ENCODE results near the gene CD59. TPM values are rescaled to one million over a fixed set of nuclear protein-coding genes. Genes with fewer than 3 reads are reported as not detected.
"Not testable (repeated sequence)": the region's sequence is repeated elsewhere in the genome, so short reads cannot be mapped to it uniquely, and the experiment has no call there.

The CD59 gene
- polyA plus RNA-seq, 12 donors, result 86.0 to 169 (median 140) TPM; not detected in 1

- no peak for DNase-seq
Measured at GRCh38 chr11:33719587-33719986, 16.6 kb downstream of the CD59 start.

GRCh38 chr11:33718440-33718839 lies 17.8 kb downstream of the CD59 start:
- DNase-seq, result no peak

- DNase-seq, result no peak
Measured at GRCh38 chr11:33716243-33716642, 20.0 kb downstream of the CD59 start.

GRCh38 chr11:33713856-33714398 lies 22.3 kb downstream of the CD59 start:
- no peak for DNase-seq

GRCh38 chr11:33713151-33713855 lies 22.9 kb downstream of the CD59 start:
- DNase-seq, result no peak

- no peak for DNase-seq
Measured at GRCh38 chr11:33712436-33712835, 23.8 kb downstream of the CD59 start.

GRCh38 chr11:33709466-33709865 lies 26.8 kb downstream of the CD59 start:
- no peak for DNase-seq

- no peak for DNase-seq
Measured at GRCh38 chr11:33708985-33709384, 27.2 kb downstream of the CD59 start.

- DNase-seq, result not testable (repeated sequence)
Measured at GRCh38 chr11:33707831-33708230, 28.4 kb downstream of the CD59 start.

- DNase-seq, result no peak
Measured at GRCh38 chr11:33706966-33707365, 29.3 kb downstream of the CD59 start.

- DNase-seq, result no peak
Measured at GRCh38 chr11:33706546-33706945, 29.7 kb downstream of the CD59 start.

GRCh38 chr11:33704240-33705002 lies 31.8 kb downstream of the CD59 start:
- no peak for DNase-seq

GRCh38 chr11:33703788-33704187 lies 32.4 kb downstream of the CD59 start:
- no peak for DNase-seq

GRCh38 chr11:33703234-33703633 lies 33.0 kb downstream of the CD59 start:
- no peak for DNase-seq

GRCh38 chr11:33701302-33702230 lies 34.7 kb downstream of the CD59 start:
- DNase-seq, result peak; percentile 74

- peak; percentile 98 for DNase-seq
Measured at GRCh38 chr11:33700502-33701271, 35.5 kb downstream of the CD59 start, which contains the start of gene C11orf91. TSS of gene C11orf91 (minus strand) at chr11:33700826. CDS start at chr11:33700740, 86 bp downstream.

- DNase-seq, result no peak
Measured at GRCh38 chr11:33700063-33700501, 36.1 kb downstream of the CD59 start.

- DNase-seq, result no peak
Measured at GRCh38 chr11:33699515-33700062, 36.6 kb downstream of the CD59 start.

GRCh38 chr11:33698921-33699320 lies 37.3 kb downstream of the CD59 start:
- DNase-seq, result no peak

GRCh38 chr11:33697997-33698396 lies 38.2 kb downstream of the CD59 start:
- no peak for DNase-seq

Data from muscle of arm (tissue), 12 donors.